ENCODE measurements around the gene NGLY1.

NGLY1 gene

GRCh38 chr3:25690768-25691533, 92.3 kb downstream of the NGLY1 start:
- Histone ChIP-seq H3K4me2 (ENCODE audit: low read length) (no peak overlapping the region), H2BK120ac (ENCODE audit: low read depth, low read length) (no peak overlapping the region), H4K5ac (ENCODE audit: low read length) (no peak overlapping the region), H3K56ac (ENCODE audit: low read length) (no peak overlapping the region), H3K23ac (ENCODE audit: low read length) (no peak overlapping the region), H2BK5ac (ENCODE audit: low read length) (no peak overlapping the region), H3K9ac (ENCODE audit: low read length) (no peak overlapping the region), H3K18ac (ENCODE audit: low read length) (no peak overlapping the region), H2AK5ac (ENCODE audit: low read length) (no peak overlapping the region), H3K4me3 (ENCODE audit: low read length) (no peak overlapping the region), H2BK15ac (replicated peaks; ENCODE audit: low read depth) (peak overlapping the region; percentile 36), H3K27me3 (ENCODE audit: insufficient read depth, low read length, poor library complexity) (no peaks in the 10 kb centered on the region), H3K79me1 (ENCODE audit: low read length) (no peaks in the 10 kb centered on the region), H3K4ac (ENCODE audit: low read depth, low read length) (no peak overlapping the region), H3K79me2 (ENCODE audit: control insufficient read depth, insufficient read depth, low read length) (no peaks in the 10 kb centered on the region), H3K36me3 (ENCODE audit: control insufficient read depth, insufficient read depth, low read length) (no peaks in the 10 kb centered on the region), H3K4me1 (ENCODE audit: control insufficient read depth, low read depth, low read length) (no peaks in the 10 kb centered on the region), H3K27ac (ENCODE audit: low read depth, low read length) (no peak overlapping the region), H4K8ac (ENCODE audit: low read depth, low read length) (no peak overlapping the region)
- DNase-seq = no peak
- WGBS (ENCODE audit: extremely low coverage, insufficient coverage, low lambda C conversion rate) = no CpG with 5 or more reads among the region's 2 CpGs

GRCh38 chr3:25689226-25689625, 94.0 kb downstream of the NGLY1 start:
- Histone ChIP-seq H2BK15ac (replicated peaks; ENCODE audit: low read depth) (no peak overlapping the region), H3K23ac (ENCODE audit: low read length) (no peak overlapping the region), H2BK120ac (ENCODE audit: low read depth, low read length) (no peak overlapping the region), H3K9ac (ENCODE audit: low read length) (no peak overlapping the region), H3K79me2 (ENCODE audit: control insufficient read depth, insufficient read depth, low read length) (no peaks in the 10 kb centered on the region), H2AK5ac (ENCODE audit: low read length) (no peak overlapping the region), H3K4me3 (ENCODE audit: low read length) (no peak overlapping the region), H3K56ac (ENCODE audit: low read length) (no peak overlapping the region), H3K36me3 (ENCODE audit: control insufficient read depth, insufficient read depth, low read length) (no peaks in the 10 kb centered on the region), H2BK5ac (ENCODE audit: low read length) (no peak overlapping the region), H3K27ac (ENCODE audit: low read depth, low read length) (no peak overlapping the region), H3K4ac (ENCODE audit: low read depth, low read length) (no peak overlapping the region), H3K18ac (ENCODE audit: low read length) (no peak overlapping the region), H3K79me1 (ENCODE audit: low read length) (no peaks in the 10 kb centered on the region), H4K8ac (ENCODE audit: low read depth, low read length) (no peak overlapping the region), H3K4me2 (ENCODE audit: low read length) (no peak overlapping the region), H4K5ac (ENCODE audit: low read length) (no peak overlapping the region), H3K27me3 (ENCODE audit: insufficient read depth, low read length, poor library complexity) (no peaks in the 10 kb centered on the region), H3K4me1 (ENCODE audit: control insufficient read depth, low read depth, low read length) (no peaks in the 10 kb centered on the region)
- WGBS (ENCODE audit: extremely low coverage, insufficient coverage, low lambda C conversion rate) = no CpG with 5 or more reads among the region's 3 CpGs
- peak; percentile 78 for DNase-seq

- no peak overlapping the region for H3K23ac ChIP-seq (ENCODE audit: low read length)
- no peak overlapping the region for H3K27ac ChIP-seq (ENCODE audit: low read depth, low read length)
- H3K79me2 ChIP-seq (ENCODE audit: control insufficient read depth, insufficient read depth, low read length) = no peaks in the 10 kb centered on the region
- no peak overlapping the region for H2BK15ac ChIP-seq (replicated peaks; ENCODE audit: low read depth)
- no peak overlapping the region for H3K4ac ChIP-seq (ENCODE audit: low read depth, low read length)
- no peaks in the 10 kb centered on the region for H3K36me3 ChIP-seq (ENCODE audit: control insufficient read depth, insufficient read depth, low read length)
- H3K9ac ChIP-seq (ENCODE audit: low read length) = no peak overlapping the region
- H3K4me2 ChIP-seq (ENCODE audit: low read length) = no peak overlapping the region
- H3K27me3 ChIP-seq (ENCODE audit: insufficient read depth, low read length, poor library complexity) = no peaks in the 10 kb centered on the region
- H4K5ac ChIP-seq (ENCODE audit: low read length) = no peak overlapping the region
- H3K56ac ChIP-seq (ENCODE audit: low read length) = no peak overlapping the region
- H2AK5ac ChIP-seq (ENCODE audit: low read length) = no peak overlapping the region
- no peak overlapping the region for H3K18ac ChIP-seq (ENCODE audit: low read length)
- H2BK120ac ChIP-seq (ENCODE audit: low read depth, low read length) = no peak overlapping the region
- H3K4me3 ChIP-seq (ENCODE audit: low read length) = no peak overlapping the region
- H3K79me1 ChIP-seq (ENCODE audit: low read length) = no peaks in the 10 kb centered on the region
- no peak for DNase-seq
- no CpG with 5 or more reads among the region's 1 CpG for WGBS (ENCODE audit: extremely low coverage, insufficient coverage, low lambda C conversion rate)
- no peak overlapping the region for H4K8ac ChIP-seq (ENCODE audit: low read depth, low read length)
- no peaks in the 10 kb centered on the region for H3K4me1 ChIP-seq (ENCODE audit: control insufficient read depth, low read depth, low read length)
- no peak overlapping the region for H2BK5ac ChIP-seq (ENCODE audit: low read length)
Observed at GRCh38 chr3:25687742-25688141, 95.5 kb downstream of the NGLY1 start.

GRCh38 chr3:25686766-25687165, 96.5 kb downstream of the NGLY1 start:
- H3K23ac ChIP-seq (ENCODE audit: low read length) = no peak overlapping the region
- no peaks in the 10 kb centered on the region for H3K36me3 ChIP-seq (ENCODE audit: control insufficient read depth, insufficient read depth, low read length)
- no peak overlapping the region for H4K8ac ChIP-seq (ENCODE audit: low read depth, low read length)
- no peaks in the 10 kb centered on the region for H3K79me1 ChIP-seq (ENCODE audit: low read length)
- H3K9ac ChIP-seq (ENCODE audit: low read length) = no peak overlapping the region
- H2BK120ac ChIP-seq (ENCODE audit: low read depth, low read length) = no peak overlapping the region
- no peak overlapping the region for H3K27ac ChIP-seq (ENCODE audit: low read depth, low read length)
- no peak overlapping the region for H2BK5ac ChIP-seq (ENCODE audit: low read length)
- DNase-seq = no peak
- no peak overlapping the region for H2BK15ac ChIP-seq (replicated peaks; ENCODE audit: low read depth)
- no peak overlapping the region for H3K56ac ChIP-seq (ENCODE audit: low read length)
- H3K4me3 ChIP-seq (ENCODE audit: low read length) = no peak overlapping the region
- no peaks in the 10 kb centered on the region for H3K27me3 ChIP-seq (ENCODE audit: insufficient read depth, low read length, poor library complexity)
- WGBS (ENCODE audit: extremely low coverage, insufficient coverage, low lambda C conversion rate) = no CpG with 5 or more reads among the region's 23 CpGs
- no peaks in the 10 kb centered on the region for H3K4me1 ChIP-seq (ENCODE audit: control insufficient read depth, low read depth, low read length)
- H3K79me2 ChIP-seq (ENCODE audit: control insufficient read depth, insufficient read depth, low read length) = no peaks in the 10 kb centered on the region
- no peak overlapping the region for H2AK5ac ChIP-seq (ENCODE audit: low read length)
- no peak overlapping the region for H4K5ac ChIP-seq (ENCODE audit: low read length)
- no peak overlapping the region for H3K4ac ChIP-seq (ENCODE audit: low read depth, low read length)
- H3K4me2 ChIP-seq (ENCODE audit: low read length) = no peak overlapping the region
- H3K18ac ChIP-seq (ENCODE audit: low read length) = no peak overlapping the region

GRCh38 chr3:25683882-25684281, 99.4 kb downstream of the NGLY1 start:
- no peak overlapping the region for H3K56ac ChIP-seq (ENCODE audit: low read length)
- no peak overlapping the region for H3K18ac ChIP-seq (ENCODE audit: low read length)
- H2BK15ac ChIP-seq (replicated peaks; ENCODE audit: low read depth) = no peak overlapping the region
- no peak overlapping the region for H3K4ac ChIP-seq (ENCODE audit: low read depth, low read length)
- no CpG with 5 or more reads among the region's 2 CpGs for WGBS (ENCODE audit: extremely low coverage, insufficient coverage, low lambda C conversion rate)
- no peak overlapping the region for H3K4me2 ChIP-seq (ENCODE audit: low read length)
- H3K4me1 ChIP-seq (ENCODE audit: control insufficient read depth, low read depth, low read length) = no peaks in the 10 kb centered on the region
- H2BK5ac ChIP-seq (ENCODE audit: low read length) = no peak overlapping the region
- no peak overlapping the region for H3K4me3 ChIP-seq (ENCODE audit: low read length)
- H2BK120ac ChIP-seq (ENCODE audit: low read depth, low read length) = no peak overlapping the region
- no peak overlapping the region for H3K27ac ChIP-seq (ENCODE audit: low read depth, low read length)
- H4K5ac ChIP-seq (ENCODE audit: low read length) = no peak overlapping the region
- H3K9ac ChIP-seq (ENCODE audit: low read length) = no peak overlapping the region
- no peaks in the 10 kb centered on the region for H3K27me3 ChIP-seq (ENCODE audit: insufficient read depth, low read length, poor library complexity)
- no peak overlapping the region for H4K8ac ChIP-seq (ENCODE audit: low read depth, low read length)
- no peak for DNase-seq
- H3K79me1 ChIP-seq (ENCODE audit: low read length) = no peaks in the 10 kb centered on the region
- H3K79me2 ChIP-seq (ENCODE audit: control insufficient read depth, insufficient read depth, low read length) = no peaks in the 10 kb centered on the region
- H3K23ac ChIP-seq (ENCODE audit: low read length) = no peak overlapping the region
- H3K36me3 ChIP-seq (ENCODE audit: control insufficient read depth, insufficient read depth, low read length) = no peaks in the 10 kb centered on the region
- no peak overlapping the region for H2AK5ac ChIP-seq (ENCODE audit: low read length)

- Histone ChIP-seq H2AK5ac (ENCODE audit: low read length) (no peak overlapping the region), H3K79me1 (ENCODE audit: low read length) (no peaks in the 10 kb centered on the region), H3K18ac (ENCODE audit: low read length) (no peak overlapping the region), H3K4ac (ENCODE audit: low read depth, low read length) (no peak overlapping the region), H4K5ac (ENCODE audit: low read length) (no peak overlapping the region), H3K23ac (ENCODE audit: low read length) (no peak overlapping the region), H2BK15ac (replicated peaks; ENCODE audit: low read depth) (no peak overlapping the region), H4K8ac (ENCODE audit: low read depth, low read length) (no peak overlapping the region), H3K27me3 (ENCODE audit: insufficient read depth, low read length, poor library complexity) (no peaks in the 10 kb centered on the region), H3K4me3 (ENCODE audit: low read length) (no peak overlapping the region), H3K79me2 (ENCODE audit: control insufficient read depth, insufficient read depth, low read length) (no peaks in the 10 kb centered on the region), H3K9ac (ENCODE audit: low read length) (no peak overlapping the region), H2BK120ac (ENCODE audit: low read depth, low read length) (no peak overlapping the region), H2BK5ac (ENCODE audit: low read length) (no peak overlapping the region), H3K4me1 (ENCODE audit: control insufficient read depth, low read depth, low read length) (no peaks in the 10 kb centered on the region), H3K4me2 (ENCODE audit: low read length) (no peak overlapping the region), H3K56ac (ENCODE audit: low read length) (no peak overlapping the region), H3K27ac (ENCODE audit: low read depth, low read length) (no peak overlapping the region), H3K36me3 (ENCODE audit: control insufficient read depth, insufficient read depth, low read length) (no peaks in the 10 kb centered on the region)
- DNase-seq = no peak
- no CpG with 5 or more reads among the region's 1 CpG for WGBS (ENCODE audit: extremely low coverage, insufficient coverage, low lambda C conversion rate)
Observed at GRCh38 chr3:25683410-25683809, 99.8 kb downstream of the NGLY1 start.

All from mesendoderm (in vitro differentiated cells).